ENCODE data around the gene ASAP2.

The ASAP2 gene

DNA sequence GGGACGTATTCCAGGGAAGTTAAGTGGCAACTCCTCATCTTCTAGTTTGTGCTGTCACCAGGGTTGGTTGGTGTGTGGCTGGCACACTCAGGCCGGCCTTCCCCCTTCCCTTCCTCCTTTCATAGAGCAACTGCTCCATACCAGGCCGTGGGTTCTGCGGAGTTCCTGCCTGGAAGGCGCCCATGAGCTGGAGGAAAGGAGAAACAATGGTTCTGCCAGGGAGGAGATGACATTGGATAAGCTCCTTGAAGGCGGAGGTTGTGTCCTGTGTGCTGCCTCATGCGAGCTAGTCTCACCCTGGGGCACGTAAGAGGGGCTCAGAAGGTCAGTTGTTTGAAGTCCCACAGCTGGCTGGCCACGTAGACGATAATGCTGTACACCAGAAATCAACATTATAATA, 19.2 kb downstream of the ASAP2 start:
- Histone ChIP-seq H3K36me3 (ENCODE audit: control insufficient read depth in 2 of 2, insufficient read depth in 2 of 2, low read length in 2 of 2) (no peaks in the 10 kb centered on the region), H3K27ac (ENCODE audit: low read length) (no peak overlapping the region), H3K9ac (ENCODE audit: low read length in 2 of 2) (no peak overlapping the region), H3K4me1 (ENCODE audit: control insufficient read depth, insufficient read depth, low read length) (peaks cover 25% of the 10 kb centered on the region), H3K27me3 (ENCODE audit: control insufficient read depth in 1 of 2, insufficient read depth in 2 of 2, low read length in 2 of 2) (no peaks in the 10 kb centered on the region), H3K4me3 (ENCODE audit: low read length in 2 of 2) (no peak overlapping the region), H3K9me3 (ENCODE audit: control insufficient read depth in 2 of 2, low read length in 2 of 2) (no peaks in the 10 kb centered on the region)

DNA sequence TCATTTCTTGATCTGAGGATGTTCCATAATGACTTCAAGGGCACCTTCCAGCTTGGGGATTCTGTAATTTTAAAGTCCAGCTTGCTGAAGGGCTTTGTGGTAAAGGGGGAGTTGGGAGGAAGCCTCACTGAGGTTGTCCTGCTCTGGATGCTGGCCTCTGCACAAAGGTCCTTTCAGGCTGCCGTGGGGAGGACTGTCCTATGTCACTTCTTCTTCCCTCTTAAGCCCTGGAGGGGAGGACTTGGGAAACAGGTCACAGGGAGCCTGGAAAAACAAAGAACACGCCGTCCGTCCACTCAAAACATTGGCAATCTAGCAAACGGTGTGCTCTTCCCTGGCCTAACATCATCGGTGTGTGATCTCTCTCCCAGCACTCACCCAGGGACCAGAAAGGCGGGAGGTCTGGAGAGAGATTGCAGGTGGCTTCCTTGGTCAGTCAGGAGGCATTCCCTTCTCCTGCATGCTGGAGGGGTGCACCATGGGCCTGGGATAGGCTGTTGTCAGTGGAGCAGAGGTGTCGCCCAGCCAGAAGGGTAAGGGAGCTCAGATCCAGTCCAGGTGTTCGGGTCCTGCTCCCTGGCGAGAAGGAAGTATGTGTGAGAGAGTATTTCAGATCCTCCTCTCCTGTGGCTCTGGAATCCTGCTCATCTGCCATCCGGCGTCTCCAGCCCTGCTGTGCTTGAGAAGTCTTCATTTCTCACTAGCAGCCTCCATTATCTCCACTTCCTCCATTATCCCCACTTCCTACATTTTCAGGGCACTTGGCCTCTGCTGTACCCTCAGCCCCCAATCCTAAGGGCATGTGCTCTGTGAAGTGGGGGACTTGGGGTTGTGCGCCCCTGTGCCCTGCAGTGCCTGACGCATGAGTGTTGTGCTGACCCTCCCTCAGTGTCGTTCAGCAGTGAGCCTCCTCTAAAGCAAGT, 20.1 kb downstream of the ASAP2 start:
- H3K36me3 ChIP-seq (ENCODE audit: control insufficient read depth in 2 of 2, insufficient read depth in 2 of 2, low read length in 2 of 2): no peaks in the 10 kb centered on the region
- no peaks in the 10 kb centered on the region for H3K27me3 ChIP-seq (ENCODE audit: control insufficient read depth in 1 of 2, insufficient read depth in 2 of 2, low read length in 2 of 2)
- no peak overlapping the region for H3K27ac ChIP-seq (ENCODE audit: low read length)

DNA sequence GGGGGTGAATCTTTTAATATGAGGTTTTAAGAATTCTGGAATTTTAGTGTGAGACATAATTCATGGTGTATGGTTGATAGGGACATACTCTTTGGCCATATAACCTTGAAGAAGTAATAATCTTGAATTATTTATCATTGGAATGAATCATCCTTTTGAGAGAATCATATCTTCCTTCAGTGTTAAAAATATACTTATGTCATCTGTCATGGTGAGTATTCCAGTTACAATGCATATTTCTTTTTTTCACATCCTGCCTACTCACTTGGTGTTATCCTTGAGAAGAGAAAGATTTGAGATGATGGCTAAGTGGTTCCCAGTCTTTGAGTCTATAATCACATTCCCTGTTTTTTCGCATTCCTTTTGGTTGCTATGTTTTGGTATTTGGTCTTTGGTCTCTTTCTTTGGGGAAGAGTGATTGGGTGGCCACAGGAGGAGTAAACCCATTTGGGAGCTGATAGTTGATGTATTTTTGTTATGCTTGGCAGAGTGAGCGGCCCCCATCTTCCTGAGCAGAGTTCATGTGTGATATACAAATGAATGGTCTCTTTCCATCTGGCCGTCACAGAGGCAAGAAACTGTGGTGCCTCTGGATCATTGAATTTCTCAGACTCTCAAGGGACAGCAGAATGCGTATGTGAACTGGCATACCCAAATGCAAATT, 21.6 kb downstream of the ASAP2 start:
- Histone ChIP-seq H3K27ac (ENCODE audit: low read length) (no peak overlapping the region), H3K4me1 (ENCODE audit: control insufficient read depth, insufficient read depth, low read length) (peaks cover 47% of the 10 kb centered on the region), H3K27me3 (ENCODE audit: control insufficient read depth in 1 of 2, insufficient read depth in 2 of 2, low read length in 2 of 2) (no peaks in the 10 kb centered on the region)

More for the DNA sequence above, 20.1 kb downstream of the ASAP2 start:
- H3K4me3 ChIP-seq (ENCODE audit: low read length in 2 of 2): no peak overlapping the region
- H3K4me1 ChIP-seq (ENCODE audit: control insufficient read depth, insufficient read depth, low read length): peaks cover 34% of the 10 kb centered on the region
- no peak overlapping the region for H3K9ac ChIP-seq (ENCODE audit: low read length in 2 of 2)
- no peaks in the 10 kb centered on the region for H3K9me3 ChIP-seq (ENCODE audit: control insufficient read depth in 2 of 2, low read length in 2 of 2)

GRCh38 chr2:9228781-9229469, 22.3 kb downstream of the ASAP2 start:
- Histone ChIP-seq H3K27ac (ENCODE audit: low read length) (no peak overlapping the region), H3K4me1 (ENCODE audit: control insufficient read depth, insufficient read depth, low read length) (peaks cover 47% of the 10 kb centered on the region), H3K9ac (ENCODE audit: low read length in 2 of 2) (no peak overlapping the region)

More for the DNA sequence above, 21.6 kb downstream of the ASAP2 start:
- Histone ChIP-seq H3K9me3 (ENCODE audit: control insufficient read depth in 2 of 2, low read length in 2 of 2) (no peaks in the 10 kb centered on the region), H3K9ac (ENCODE audit: low read length in 2 of 2) (no peak overlapping the region), H3K4me3 (ENCODE audit: low read length in 2 of 2) (no peak overlapping the region), H3K36me3 (ENCODE audit: control insufficient read depth in 2 of 2, insufficient read depth in 2 of 2, low read length in 2 of 2) (no peaks in the 10 kb centered on the region)

DNA sequence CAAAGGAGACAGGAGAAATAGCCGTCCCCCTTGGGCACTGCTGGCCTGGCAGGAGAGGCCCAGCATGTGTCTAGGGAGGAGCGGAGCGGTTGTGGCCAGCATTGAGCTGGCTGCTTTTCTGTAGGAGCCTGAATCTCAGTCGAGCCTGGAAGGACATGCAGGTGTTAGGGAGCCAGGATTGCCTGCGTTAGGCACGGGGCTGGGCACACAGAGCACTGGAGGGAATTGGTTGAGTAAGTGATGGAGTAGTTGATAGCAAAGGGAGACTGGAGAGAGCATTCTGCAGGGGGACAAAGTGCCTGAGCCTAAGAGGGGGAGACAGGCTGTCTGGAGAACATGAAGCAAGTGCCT, 22.8 kb downstream of the ASAP2 start:
- H3K36me3 ChIP-seq (ENCODE audit: control insufficient read depth in 2 of 2, insufficient read depth in 2 of 2, low read length in 2 of 2): no peaks in the 10 kb centered on the region
- H3K9me3 ChIP-seq (ENCODE audit: control insufficient read depth in 2 of 2, low read length in 2 of 2): no peaks in the 10 kb centered on the region
- no peak overlapping the region for H3K4me3 ChIP-seq (ENCODE audit: low read length in 2 of 2)
- H3K27me3 ChIP-seq (ENCODE audit: control insufficient read depth in 1 of 2, insufficient read depth in 2 of 2, low read length in 2 of 2): no peaks in the 10 kb centered on the region
- H3K9ac ChIP-seq (ENCODE audit: low read length in 2 of 2): no peak overlapping the region
- peaks cover 51% of the 10 kb centered on the region for H3K4me1 ChIP-seq (ENCODE audit: control insufficient read depth, insufficient read depth, low read length)
- H3K27ac ChIP-seq (ENCODE audit: low read length): no peak overlapping the region

More at GRCh38 chr2:9228781-9229469, 22.3 kb downstream of the ASAP2 start:
- H3K4me3 ChIP-seq (ENCODE audit: low read length in 2 of 2): no peak overlapping the region
- no peaks in the 10 kb centered on the region for H3K27me3 ChIP-seq (ENCODE audit: control insufficient read depth in 1 of 2, insufficient read depth in 2 of 2, low read length in 2 of 2)
- H3K36me3 ChIP-seq (ENCODE audit: control insufficient read depth in 2 of 2, insufficient read depth in 2 of 2, low read length in 2 of 2): no peaks in the 10 kb centered on the region
- H3K9me3 ChIP-seq (ENCODE audit: control insufficient read depth in 2 of 2, low read length in 2 of 2): no peaks in the 10 kb centered on the region

- H3K9me3 ChIP-seq (ENCODE audit: control insufficient read depth in 2 of 2, low read length in 2 of 2): no peaks in the 10 kb centered on the region
- no peaks in the 10 kb centered on the region for H3K27me3 ChIP-seq (ENCODE audit: control insufficient read depth in 1 of 2, insufficient read depth in 2 of 2, low read length in 2 of 2)
- H3K9ac ChIP-seq (ENCODE audit: low read length in 2 of 2): no peak overlapping the region
- H3K4me3 ChIP-seq (ENCODE audit: low read length in 2 of 2): peak overlapping the region in 1 of 2 donors; percentile 29
- H3K36me3 ChIP-seq (ENCODE audit: control insufficient read depth in 2 of 2, insufficient read depth in 2 of 2, low read length in 2 of 2): no peaks in the 10 kb centered on the region
- H3K27ac ChIP-seq (ENCODE audit: low read length): no peak overlapping the region
- peaks cover 57% of the 10 kb centered on the region for H3K4me1 ChIP-seq (ENCODE audit: control insufficient read depth, insufficient read depth, low read length)
Measured at GRCh38 chr2:9230051-9230802, 23.6 kb downstream of the ASAP2 start.

GRCh38 chr2:9230881-9231280, 24.3 kb downstream of the ASAP2 start:
- no peaks in the 10 kb centered on the region for H3K9me3 ChIP-seq (ENCODE audit: control insufficient read depth in 2 of 2, low read length in 2 of 2)
- H3K9ac ChIP-seq (ENCODE audit: low read length in 2 of 2): no peak overlapping the region
- no peaks in the 10 kb centered on the region for H3K36me3 ChIP-seq (ENCODE audit: control insufficient read depth in 2 of 2, insufficient read depth in 2 of 2, low read length in 2 of 2)
- no peaks in the 10 kb centered on the region for H3K27me3 ChIP-seq (ENCODE audit: control insufficient read depth in 1 of 2, insufficient read depth in 2 of 2, low read length in 2 of 2)
- H3K4me1 ChIP-seq (ENCODE audit: control insufficient read depth, insufficient read depth, low read length): peaks cover 61% of the 10 kb centered on the region
- no peak overlapping the region for H3K27ac ChIP-seq (ENCODE audit: low read length)
- H3K4me3 ChIP-seq (ENCODE audit: low read length in 2 of 2): peak overlapping the region; percentile 7 to 29

GRCh38 chr2:9231291-9232165, 24.9 kb downstream of the ASAP2 start:
- H3K9me3 ChIP-seq (ENCODE audit: control insufficient read depth in 2 of 2, low read length in 2 of 2): no peaks in the 10 kb centered on the region
- H3K4me3 ChIP-seq (ENCODE audit: low read length in 2 of 2): peak overlapping the region in 1 of 2 donors; percentile 29
- H3K36me3 ChIP-seq (ENCODE audit: control insufficient read depth in 2 of 2, insufficient read depth in 2 of 2, low read length in 2 of 2): no peaks in the 10 kb centered on the region
- no peak overlapping the region for H3K27ac ChIP-seq (ENCODE audit: low read length)
- H3K27me3 ChIP-seq (ENCODE audit: control insufficient read depth in 1 of 2, insufficient read depth in 2 of 2, low read length in 2 of 2): no peaks in the 10 kb centered on the region
- H3K9ac ChIP-seq (ENCODE audit: low read length in 2 of 2): no peak overlapping the region
- H3K4me1 ChIP-seq (ENCODE audit: control insufficient read depth, insufficient read depth, low read length): peaks cover 57% of the 10 kb centered on the region

DNA sequence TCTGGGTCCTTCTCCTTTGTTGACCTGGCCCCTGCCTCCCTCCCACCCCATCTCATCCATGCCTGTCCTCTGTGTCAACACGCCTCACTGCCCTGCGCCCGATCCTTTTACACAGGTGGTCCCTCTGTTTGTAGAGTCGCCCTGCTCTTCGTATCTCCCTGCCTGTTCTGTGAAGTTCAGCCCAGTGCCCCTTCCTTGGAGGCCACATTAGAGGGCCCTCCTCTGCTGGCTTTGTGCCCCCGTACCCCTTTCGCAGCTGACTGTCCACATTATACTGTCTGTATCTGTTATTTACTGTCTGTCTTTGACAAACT, 25.5 kb downstream of the ASAP2 start:
- Histone ChIP-seq H3K9me3 (ENCODE audit: control insufficient read depth in 2 of 2, low read length in 2 of 2) (no peaks in the 10 kb centered on the region), H3K4me3 (ENCODE audit: low read length in 2 of 2) (no peak overlapping the region), H3K4me1 (ENCODE audit: control insufficient read depth, insufficient read depth, low read length) (peaks cover 59% of the 10 kb centered on the region), H3K9ac (ENCODE audit: low read length in 2 of 2) (no peak overlapping the region), H3K27ac (ENCODE audit: low read length) (no peak overlapping the region), H3K36me3 (ENCODE audit: control insufficient read depth in 2 of 2, insufficient read depth in 2 of 2, low read length in 2 of 2) (no peaks in the 10 kb centered on the region), H3K27me3 (ENCODE audit: control insufficient read depth in 1 of 2, insufficient read depth in 2 of 2, low read length in 2 of 2) (no peaks in the 10 kb centered on the region)

DNA sequence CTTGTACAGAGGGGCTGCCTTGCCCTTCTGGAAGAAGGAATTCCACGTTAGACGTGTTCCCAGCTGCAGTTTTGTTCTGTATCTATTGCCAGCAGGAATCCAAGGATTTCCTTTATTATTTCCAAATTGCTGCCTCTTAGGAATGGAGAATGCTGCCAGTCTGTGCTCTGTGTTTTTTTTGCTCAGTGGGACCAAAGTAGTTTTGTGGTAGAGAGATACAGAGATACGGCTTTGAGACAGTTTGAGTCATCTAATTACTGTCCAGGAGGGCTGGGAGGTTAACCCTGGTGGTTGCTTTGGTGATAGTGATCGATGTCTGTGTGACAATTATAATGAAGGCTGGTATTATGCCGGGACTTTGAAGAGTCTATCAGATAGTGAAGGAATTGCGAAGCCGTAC, 26.3 kb downstream of the ASAP2 start:
- H3K27me3 ChIP-seq (ENCODE audit: control insufficient read depth in 1 of 2, insufficient read depth in 2 of 2, low read length in 2 of 2): no peaks in the 10 kb centered on the region
- peaks cover 66% of the 10 kb centered on the region for H3K4me1 ChIP-seq (ENCODE audit: control insufficient read depth, insufficient read depth, low read length)
- H3K9ac ChIP-seq (ENCODE audit: low read length in 2 of 2): no peak overlapping the region
- H3K4me3 ChIP-seq (ENCODE audit: low read length in 2 of 2): no peak overlapping the region
- H3K36me3 ChIP-seq (ENCODE audit: control insufficient read depth in 2 of 2, insufficient read depth in 2 of 2, low read length in 2 of 2): no peaks in the 10 kb centered on the region
- H3K9me3 ChIP-seq (ENCODE audit: control insufficient read depth in 2 of 2, low read length in 2 of 2): no peaks in the 10 kb centered on the region
- H3K27ac ChIP-seq (ENCODE audit: low read length): no peak overlapping the region

Measured in stomach smooth muscle (tissue), 2 donors.